NCI-H1105 (cell line): ENCODE results near the gene METAP2.

Experiments
- DNase-seq: peaks from one replicate; lab custom pipeline; 2025; lab: John Stamatoyannopoulos, UW

METAP2 gene

DNA sequence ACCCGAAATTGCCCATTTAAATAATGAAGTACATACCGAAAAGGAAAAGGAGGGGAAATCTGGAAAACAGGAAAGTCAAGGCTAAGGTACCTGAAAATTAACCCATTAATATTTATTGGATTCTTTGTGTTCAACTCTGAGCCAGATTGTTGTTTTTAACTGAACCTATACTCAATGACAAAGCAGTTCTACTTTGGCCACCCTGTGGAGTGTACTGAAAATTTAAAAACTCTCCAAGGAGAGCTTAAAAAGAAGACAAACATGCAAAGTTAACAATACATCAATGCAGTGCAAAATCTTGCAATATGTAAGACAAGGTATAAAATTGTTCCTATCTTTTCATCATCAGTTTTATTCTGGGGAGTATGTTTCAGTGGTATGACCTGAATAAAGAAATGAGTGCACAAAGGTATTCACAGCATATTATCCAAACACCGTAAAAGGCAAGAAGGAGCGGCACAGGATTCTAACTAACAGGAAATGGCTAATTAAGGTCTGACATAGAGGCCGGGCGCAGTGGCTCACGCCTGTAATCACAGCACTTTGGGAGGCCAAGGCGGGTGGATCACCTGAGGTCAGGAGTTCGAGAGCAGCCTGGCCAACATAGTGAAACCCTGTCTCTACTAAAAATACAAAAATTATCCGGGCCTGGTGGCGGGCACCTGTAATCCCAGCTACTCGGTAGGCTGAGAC, 75.6 kb downstream of the METAP2 start:
- DNase-seq = no peak

DNA sequence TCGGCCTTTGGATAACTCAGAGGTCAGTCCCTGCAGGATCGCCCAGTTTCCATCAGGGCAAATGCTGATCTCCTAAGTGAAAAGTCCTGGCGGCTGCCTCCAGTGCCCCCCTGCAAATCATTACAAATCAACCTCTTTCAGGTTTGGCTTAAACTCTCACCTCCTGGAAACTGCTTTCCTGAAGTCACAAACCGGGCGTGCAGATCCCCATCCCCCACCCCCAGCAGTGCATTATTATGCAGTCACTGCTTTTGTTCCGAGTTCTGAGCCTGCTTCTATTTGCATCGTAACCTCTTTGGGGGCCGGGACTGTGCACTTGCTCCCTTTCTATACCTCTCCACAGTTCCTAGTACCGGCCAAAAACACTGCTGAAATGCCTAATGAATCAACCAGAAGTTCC, 77.4 kb downstream of the METAP2 start, which contains the start of gene USP44:
Gene USP44 (minus strand): TSS at position 172 of the 400 bp plus-strand sequence. CDS start 17,220 bp downstream, outside the sequence.
- no peak for DNase-seq

DNA sequence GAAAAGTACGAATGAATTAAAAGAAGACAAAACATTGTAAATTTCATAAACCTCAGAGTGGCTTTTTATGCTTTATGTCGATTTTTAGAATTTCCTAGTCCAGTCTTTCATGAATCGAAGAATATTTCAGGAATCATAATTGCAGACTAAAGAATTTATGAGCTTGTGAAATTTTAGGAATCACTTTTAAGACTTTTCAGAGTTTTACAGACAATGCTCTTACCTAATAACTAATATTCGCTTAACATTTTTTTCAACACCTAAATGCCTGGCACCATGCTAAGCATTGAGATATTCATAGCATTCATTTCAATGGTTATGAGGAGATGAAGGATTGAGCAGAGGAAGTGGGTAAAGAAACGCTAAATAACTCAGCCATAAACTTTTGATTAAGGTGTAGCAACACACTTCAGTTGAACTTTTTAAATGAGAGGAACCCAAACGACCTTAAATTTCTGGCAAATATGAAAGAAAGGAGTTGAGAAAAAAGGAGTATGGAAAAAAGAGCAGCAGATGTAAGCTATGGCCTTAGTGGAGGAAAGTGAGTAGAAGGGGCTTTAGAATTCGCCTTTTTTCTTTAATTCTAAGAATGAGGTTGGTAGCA, 78.1 kb downstream of the METAP2 start:
- DNase-seq = no peak

DNA sequence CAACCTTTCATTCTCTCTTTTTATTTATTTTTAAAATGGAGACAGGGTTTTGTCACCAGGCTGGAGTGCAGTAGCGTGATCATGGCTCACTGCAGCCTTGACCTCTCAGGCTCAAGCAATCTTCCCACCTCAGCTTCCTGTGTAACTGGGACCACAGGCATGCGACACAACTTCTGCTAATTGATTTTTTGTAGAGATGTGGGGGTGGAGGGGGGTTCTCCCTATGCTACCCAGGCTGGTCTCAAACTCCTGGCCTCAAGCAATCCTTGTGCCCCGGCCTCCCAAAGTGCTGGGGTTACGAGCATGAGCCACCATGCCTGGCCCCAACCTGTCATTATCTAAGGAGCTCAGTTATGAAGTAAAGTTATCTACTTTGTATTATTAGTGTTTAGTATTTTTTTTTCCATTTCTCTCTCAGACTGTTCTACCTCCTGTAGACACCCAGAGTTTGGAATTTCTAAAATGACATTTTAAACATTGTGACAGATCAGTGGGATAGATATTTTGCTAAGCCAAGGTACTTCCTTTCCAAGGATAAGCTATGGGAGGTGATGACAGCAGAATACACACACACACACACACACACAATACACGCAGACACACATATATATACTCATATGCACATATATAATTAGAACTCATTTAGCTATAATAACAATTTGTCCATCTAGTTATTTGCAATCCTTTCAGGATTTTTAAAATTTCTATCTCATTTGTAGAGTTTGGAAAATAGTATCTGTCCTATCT, 79.4 kb downstream of the METAP2 start:
- DNase-seq = no peak

DNA sequence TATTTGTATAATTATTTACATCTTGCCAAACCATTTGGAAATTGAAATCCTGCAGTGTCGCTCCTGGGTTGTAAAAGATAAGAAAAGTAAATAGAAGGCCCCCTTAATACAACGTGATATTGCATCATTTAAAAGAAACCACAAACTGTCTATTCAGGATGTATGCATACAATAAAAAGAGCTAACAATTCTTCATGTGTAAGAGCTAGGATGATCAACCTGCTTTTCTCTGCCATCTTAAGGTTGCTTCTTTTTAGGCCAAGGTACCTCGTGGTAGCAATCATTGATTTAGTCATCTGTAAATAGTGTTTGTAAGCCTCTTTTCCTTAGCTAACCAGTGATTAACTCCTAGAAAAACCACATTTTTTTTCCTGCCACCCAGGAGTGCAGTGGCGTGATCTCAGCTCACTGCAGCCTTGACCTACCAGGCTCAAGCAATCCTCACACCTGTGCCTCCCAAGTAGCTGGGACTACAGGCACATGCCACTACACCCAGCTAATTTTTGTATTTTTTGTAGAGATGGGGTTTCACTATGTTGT, 80.7 kb downstream of the METAP2 start:
- no peak for DNase-seq

DNA sequence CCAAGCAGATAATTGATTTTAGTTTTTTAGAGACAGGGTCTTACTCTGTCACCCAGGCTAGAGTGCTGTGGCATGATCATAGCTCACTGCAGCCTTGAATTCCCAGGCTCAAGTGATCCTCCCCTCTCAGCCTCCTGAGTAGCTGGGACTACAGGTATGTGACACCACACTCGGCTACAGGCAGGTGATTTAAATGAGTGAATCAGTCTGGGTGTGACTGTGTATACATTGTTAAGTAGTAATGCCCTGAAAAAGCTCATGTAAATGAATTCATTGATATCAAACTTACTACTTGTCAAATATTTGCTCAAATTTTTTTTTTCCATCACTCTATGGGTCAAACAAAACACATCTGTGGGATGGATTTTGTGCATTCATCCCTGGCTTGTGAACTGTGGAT, 83.7 kb downstream of the METAP2 start:
- DNase-seq = no peak
